Measurements from ENCODE around the gene CPTP.

- TF ChIP-seq, protein P1, sequence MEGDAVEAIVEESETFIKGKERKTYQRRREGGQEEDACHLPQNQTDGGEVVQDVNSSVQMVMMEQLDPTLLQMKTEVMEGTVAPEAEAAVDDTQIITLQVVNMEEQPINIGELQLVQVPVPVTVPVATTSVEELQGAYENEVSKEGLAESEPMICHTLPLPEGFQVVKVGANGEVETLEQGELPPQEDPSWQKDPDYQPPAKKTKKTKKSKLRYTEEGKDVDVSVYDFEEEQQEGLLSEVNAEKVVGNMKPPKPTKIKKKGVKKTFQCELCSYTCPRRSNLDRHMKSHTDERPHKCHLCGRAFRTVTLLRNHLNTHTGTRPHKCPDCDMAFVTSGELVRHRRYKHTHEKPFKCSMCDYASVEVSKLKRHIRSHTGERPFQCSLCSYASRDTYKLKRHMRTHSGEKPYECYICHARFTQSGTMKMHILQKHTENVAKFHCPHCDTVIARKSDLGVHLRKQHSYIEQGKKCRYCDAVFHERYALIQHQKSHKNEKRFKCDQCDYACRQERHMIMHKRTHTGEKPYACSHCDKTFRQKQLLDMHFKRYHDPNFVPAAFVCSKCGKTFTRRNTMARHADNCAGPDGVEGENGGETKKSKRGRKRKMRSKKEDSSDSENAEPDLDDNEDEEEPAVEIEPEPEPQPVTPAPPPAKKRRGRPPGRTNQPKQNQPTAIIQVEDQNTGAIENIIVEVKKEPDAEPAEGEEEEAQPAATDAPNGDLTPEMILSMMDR (IDR thresholded peaks at IDR 0.05; ENCODE audit: low read length) = no peak
- TF ChIP-seq EZH2 (optimal IDR thresholded peaks at IDR 0.05; ENCODE audit: low read depth, low read length) = no peak
These were observed 42.7 kb downstream of the CPTP start for GRCh38 chr1:1367315-1367714.

Measured in MM.1S (cell line).